HepG2 (cell line): Measurements from ENCODE around the gene MRPL18. TPM values are rescaled to one million over a fixed set of nuclear protein-coding genes. Genes with fewer than 3 reads are reported as not detected.

ENCODE experiments used
- AGO1 ChIP-seq: fragments of 200-400 bp; formaldehyde crosslinking; IDR thresholded peaks from 2 replicates; pipeline ENCODE4 v1.6.1; 2017; ENCODE audit warnings: mild to moderate bottlenecking, low read depth, low read length, moderate library complexity; ENCODE audit not compliant: poor library complexity, severe bottlenecking
- ESRRA ChIP-seq: sonication (generic); formaldehyde crosslinking; IDR thresholded peaks from 2 replicates; pipeline ENCODE4 v1.5.1; 2020; ENCODE audit warnings: mild to moderate bottlenecking, low read depth, missing genetic modification reagents
- HHEX ChIP-seq: IDR thresholded peaks from 2 replicates; pipeline ENCODE4 v1.6.1; 2016; ENCODE audit warnings: control low read depth
- KAT2B ChIP-seq: fragments of 150-350 bp; IDR thresholded peaks from 2 replicates; pipeline ENCODE4 v1.6.1; 2014; ENCODE audit warnings: low read depth, low read length, borderline replicate concordance
- KLF11 ChIP-seq: IDR thresholded peaks from 2 replicates; pipeline ENCODE4 v1.6.1; 2016; ENCODE audit warnings: missing compliant biosample characterization
- LCORL ChIP-seq, 2 experiments: fragments of 450-650 bp in 1 of 2; sonication (generic) in 1 of 2; formaldehyde crosslinking in 1 of 2; IDR thresholded peaks; 2 replicates each; pipeline versions ENCODE4 v1.5.0 to v1.6.1; 2017 to 2020; ENCODE audit warnings: antibody characterized with exemption in 1 of 2, missing genetic modification reagents in 1 of 2
- RAD21 ChIP-seq: fragments of 450-650 bp; formaldehyde crosslinking; IDR thresholded peaks from 2 replicates; pipeline ENCODE4 v1.5.0; 2020; ENCODE audit warnings: mild to moderate bottlenecking
- SIX1 ChIP-seq: sonication (generic); formaldehyde crosslinking; IDR thresholded peaks from 2 replicates; pipeline ENCODE4 v1.4.0; 2020; ENCODE audit warnings: missing genetic modification reagents, borderline replicate concordance
- SOX13 ChIP-seq, 3 experiments: fragments of 450-650 bp in 1 of 3; sonication (generic) in 1 of 3; formaldehyde crosslinking in 1 of 3; IDR thresholded peaks in 2 of 3; conservative IDR thresholded peaks in 1 of 3; 2 replicates each; pipeline versions ENCODE4 v1.5.0 to v1.6.1; 2016 to 2020; ENCODE audit warnings: antibody characterized with exemption in 1 of 3, mild to moderate bottlenecking in 1 of 3, missing compliant biosample characterization in 1 of 3, missing genetic modification reagents in 1 of 3, moderate library complexity in 1 of 3
- SRSF1 ChIP-seq: fragments of 200-400 bp; formaldehyde crosslinking; optimal IDR thresholded peaks from 2 replicates; pipeline ENCODE3; 2017; ENCODE audit warnings: mild to moderate bottlenecking, low read depth, low read length, moderate library complexity
- STAT6 ChIP-seq: sonication (generic); formaldehyde crosslinking; IDR thresholded peaks from 2 replicates; pipeline ENCODE4 v1.4.0; 2020; ENCODE audit warnings: missing genetic modification reagents, mild to moderate bottlenecking, borderline replicate concordance
- ZNF121 ChIP-seq: sonication (generic); formaldehyde crosslinking; IDR thresholded peaks from 2 replicates; pipeline ENCODE4 v1.5.0; 2020; ENCODE audit warnings: mild to moderate bottlenecking, missing genetic modification reagents
- ZNF136 ChIP-seq: sonication (generic); formaldehyde crosslinking; IDR thresholded peaks from 2 replicates; pipeline ENCODE4 v1.8.1; 2022; ENCODE audit warnings: low read depth, mild to moderate bottlenecking, moderate library complexity, missing genetic modification reagents
- ZNF446 ChIP-seq: sonication (generic); formaldehyde crosslinking; IDR thresholded peaks from 2 replicates; pipeline ENCODE4 v1.5.0; 2020; ENCODE audit warnings: mild to moderate bottlenecking, missing genetic modification reagents
- ZNF547 ChIP-seq: sonication (generic); formaldehyde crosslinking; IDR thresholded peaks from 2 replicates; pipeline ENCODE4 v1.5.1; 2020; ENCODE audit warnings: mild to moderate bottlenecking, missing genetic modification reagents
- ZNF564 ChIP-seq: sonication (generic); formaldehyde crosslinking; IDR thresholded peaks from 2 replicates; pipeline ENCODE4 v1.8.1; 2023; ENCODE audit warnings: mild to moderate bottlenecking, missing genetic modification reagents
- ZNF839 ChIP-seq: sonication (generic); formaldehyde crosslinking; IDR thresholded peaks from 2 replicates; pipeline ENCODE4 v1.4.0; 2020; ENCODE audit warnings: missing genetic modification reagents, mild to moderate bottlenecking, borderline replicate concordance
- polyA plus RNA-seq, 8 experiments: library from polyadenylated mRNA; depleted of rRNA in 3 of 8; stranded (reverse) in 7 of 8; unstranded in 1 of 8; fragments of >200 nt; fragmentation: Illumina TruSeq in 4 of 8; extraction: Trizol in 4 of 8; gene quantifications; 2 replicates each; pipeline versions ENCODE4 v1.2.1 to v1.2.3, GENCODE V29; 2011 to 2016; ENCODE audit warnings: low read depth in 4 of 8, missing spikeins in 1 of 8, mixed read lengths in 1 of 8; ENCODE audit not compliant: insufficient read depth in 1 of 8
- total RNA-seq, 5 experiments: library from RNA; depleted of rRNA; stranded (reverse); fragments of >200 nt; fragmentation: Illumina TruSeq; extraction: Trizol; gene quantifications; 2 replicates each; pipeline ENCODE4 v1.2.3, GENCODE V29; 2016; ENCODE audit warnings: low read depth in 1 of 5
- TF ChIP-seq, protein P1 (sequence below): sonication (generic); formaldehyde crosslinking; IDR thresholded peaks from 2 replicates; pipeline ENCODE4 v1.5.0; 2020; ENCODE audit warnings: mild to moderate bottlenecking, missing genetic modification reagents
- TF ChIP-seq, protein P2 (sequence below): sonication (generic); formaldehyde crosslinking; IDR thresholded peaks from 2 replicates; pipeline ENCODE4 v1.4.0; 2020; ENCODE audit warnings: mild to moderate bottlenecking, missing genetic modification reagents
- TF ChIP-seq, protein P3 (sequence below): sonication (generic); formaldehyde crosslinking; IDR thresholded peaks from 2 replicates; pipeline ENCODE4 v1.8.1; 2023; ENCODE audit warnings: mild to moderate bottlenecking, moderate library complexity, missing genetic modification reagents
- TF ChIP-seq, protein P4 (sequence below): sonication (generic); formaldehyde crosslinking; IDR thresholded peaks from 2 replicates; pipeline ENCODE4 v1.4.0; 2020; ENCODE audit warnings: mild to moderate bottlenecking, missing genetic modification reagents

MRPL18 gene
- total and polyA plus RNA-seq, 2 of the 13 experiments (the other 11 are each of a cell fraction or from before 2014, with no cell fraction given): 85.6 to 176 TPM

- no peak; the same call in 1 of the 2 replicates for TF ChIP-seq STAT6
- peak; percentile 75; the same call in 1 of the 2 replicates for TF ChIP-seq ZNF136 (CRISPR knock-in tag)
- TF ChIP-seq, protein P1, sequence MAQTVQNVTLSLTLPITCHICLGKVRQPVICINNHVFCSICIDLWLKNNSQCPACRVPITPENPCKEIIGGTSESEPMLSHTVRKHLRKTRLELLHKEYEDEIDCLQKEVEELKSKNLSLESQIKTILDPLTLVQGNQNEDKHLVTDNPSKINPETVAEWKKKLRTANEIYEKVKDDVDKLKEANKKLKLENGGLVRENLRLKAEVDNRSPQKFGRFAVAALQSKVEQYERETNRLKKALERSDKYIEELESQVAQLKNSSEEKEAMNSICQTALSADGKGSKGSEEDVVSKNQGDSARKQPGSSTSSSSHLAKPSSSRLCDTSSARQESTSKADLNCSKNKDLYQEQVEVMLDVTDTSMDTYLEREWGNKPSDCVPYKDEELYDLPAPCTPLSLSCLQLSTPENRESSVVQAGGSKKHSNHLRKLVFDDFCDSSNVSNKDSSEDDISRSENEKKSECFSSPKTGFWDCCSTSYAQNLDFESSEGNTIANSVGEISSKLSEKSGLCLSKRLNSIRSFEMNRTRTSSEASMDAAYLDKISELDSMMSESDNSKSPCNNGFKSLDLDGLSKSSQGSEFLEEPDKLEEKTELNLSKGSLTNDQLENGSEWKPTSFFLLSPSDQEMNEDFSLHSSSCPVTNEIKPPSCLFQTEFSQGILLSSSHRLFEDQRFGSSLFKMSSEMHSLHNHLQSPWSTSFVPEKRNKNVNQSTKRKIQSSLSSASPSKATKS (CRISPR knock-in tag): no peak
- no peak for TF ChIP-seq KLF11 (CRISPR knock-in tag)
- TF ChIP-seq ZNF446 (CRISPR knock-in tag): no peak
- TF ChIP-seq AGO1: no peak
- no peak for TF ChIP-seq KAT2B
- TF ChIP-seq ESRRA (CRISPR knock-in tag): no peak
- no peak for TF ChIP-seq SRSF1
- no peak for TF ChIP-seq ZNF121 (CRISPR knock-in tag)
- no peak for TF ChIP-seq SOX13 (IDR thresholded peaks at IDR 0.05)
- peak in 1 of 2 experiments; percentile 33; a peak in 1 of 4 replicates for TF ChIP-seq SOX13 (CRISPR knock-in tag; conservative IDR thresholded peaks at IDR 0.05 in 1 of 2, IDR thresholded peaks at IDR 0.05 in 1 of 2)
- no peak for TF ChIP-seq ZNF839 (CRISPR knock-in tag)
- TF ChIP-seq LCORL (IDR thresholded peaks at IDR 0.05): no peak
- no peak for TF ChIP-seq LCORL (CRISPR knock-in tag; IDR thresholded peaks at IDR 0.05)
- peak; percentile 36; the same call in 1 of the 2 replicates for TF ChIP-seq ZNF547 (CRISPR knock-in tag)
- no peak for TF ChIP-seq RAD21
- TF ChIP-seq, protein P2, sequence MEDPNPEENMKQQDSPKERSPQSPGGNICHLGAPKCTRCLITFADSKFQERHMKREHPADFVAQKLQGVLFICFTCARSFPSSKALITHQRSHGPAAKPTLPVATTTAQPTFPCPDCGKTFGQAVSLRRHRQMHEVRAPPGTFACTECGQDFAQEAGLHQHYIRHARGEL (CRISPR knock-in tag): no peak
- TF ChIP-seq, protein P3, sequence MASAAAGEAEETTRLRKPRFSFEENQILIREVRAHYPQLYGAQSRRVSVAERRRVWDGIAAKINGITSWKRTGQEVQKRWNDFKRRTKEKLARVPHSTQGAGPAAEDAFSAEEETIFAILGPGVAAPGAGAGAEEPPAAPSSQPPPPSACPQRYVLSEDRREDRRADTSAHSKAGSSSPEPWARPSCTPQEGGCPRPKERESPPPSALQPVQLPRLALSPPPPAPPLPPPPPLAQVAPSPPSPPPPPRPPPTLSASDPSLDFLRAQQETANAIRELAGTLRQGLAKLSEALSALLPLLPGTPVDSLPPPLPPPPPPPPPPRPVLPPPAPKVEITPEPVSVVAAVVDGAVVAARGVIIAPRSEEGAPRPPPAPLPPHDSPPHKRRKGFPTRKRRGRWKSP: no peak
- no peak for TF ChIP-seq HHEX
- TF ChIP-seq SIX1 (CRISPR knock-in tag): no peak
- TF ChIP-seq, protein P4, sequence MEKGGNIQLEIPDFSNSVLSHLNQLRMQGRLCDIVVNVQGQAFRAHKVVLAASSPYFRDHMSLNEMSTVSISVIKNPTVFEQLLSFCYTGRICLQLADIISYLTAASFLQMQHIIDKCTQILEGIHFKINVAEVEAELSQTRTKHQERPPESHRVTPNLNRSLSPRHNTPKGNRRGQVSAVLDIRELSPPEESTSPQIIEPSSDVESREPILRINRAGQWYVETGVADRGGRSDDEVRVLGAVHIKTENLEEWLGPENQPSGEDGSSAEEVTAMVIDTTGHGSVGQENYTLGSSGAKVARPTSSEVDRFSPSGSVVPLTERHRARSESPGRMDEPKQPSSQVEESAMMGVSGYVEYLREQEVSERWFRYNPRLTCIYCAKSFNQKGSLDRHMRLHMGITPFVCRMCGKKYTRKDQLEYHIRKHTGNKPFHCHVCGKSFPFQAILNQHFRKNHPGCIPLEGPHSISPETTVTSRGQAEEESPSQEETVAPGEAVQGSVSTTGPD (CRISPR knock-in tag): no peak; the same call in 1 of the 2 replicates
- no peak for TF ChIP-seq ZNF564
These were observed at the start of gene MRPL18 (continued) for GRCh38 chr6:159790149-159790955.
